Measurements from ENCODE around the gene SDK2.

GRCh38 chr17:73327676-73328075 lies 316.6 kb downstream of the SDK2 start:
- TF ChIP-seq CTCF (IDR thresholded peaks at IDR 0.05) (no peak), POLR2A (IDR thresholded peaks at IDR 0.05) (no peak)

Data from Peyer's patch (tissue), 4 donors.